OCI-LY1 (cell line): ENCODE data around the gene JMJD8.

Experiments used
- EZH2 ChIP-seq: fragments of 200-600 bp; sonication (generic), shearing (Covaris generic); IDR thresholded peaks from 2 replicates; pipeline ENCODE4 v1.8.0; 2017; ENCODE audit warnings: borderline replicate concordance, mixed run types, mild to moderate bottlenecking, antibody characterized with exemption, low read length, moderate library complexity, mixed read lengths
- TF ChIP-seq, protein P1 (sequence below): fragments of 200-600 bp; sonication (generic), shearing (Covaris generic); IDR thresholded peaks from 2 replicates; pipeline ENCODE4 v1.5.1; 2017; ENCODE audit warnings: mild to moderate bottlenecking, antibody characterized with exemption, low read length, moderate library complexity, mixed read lengths

DNA sequence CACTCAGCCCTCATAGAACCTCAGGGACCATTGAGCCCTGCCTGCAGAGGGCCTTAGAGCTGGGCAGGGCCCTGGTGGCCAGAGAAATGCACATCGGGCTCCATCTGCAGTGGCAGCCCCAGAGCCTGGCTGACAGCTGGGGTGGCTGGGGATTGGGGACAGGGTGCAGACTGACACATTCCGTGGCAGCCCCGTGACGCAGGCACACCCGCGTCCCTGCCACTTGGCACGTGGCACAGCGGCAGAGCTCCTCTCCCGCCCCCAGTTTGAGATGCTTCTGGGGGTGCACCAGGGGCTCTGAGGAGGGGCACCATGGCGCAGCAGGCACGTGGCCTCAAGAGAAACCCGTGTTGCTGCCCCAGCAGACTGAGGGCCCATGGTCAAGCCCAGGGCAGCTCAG is 19.3 kb upstream of the JMJD8 start:
- TF ChIP-seq, protein P1, sequence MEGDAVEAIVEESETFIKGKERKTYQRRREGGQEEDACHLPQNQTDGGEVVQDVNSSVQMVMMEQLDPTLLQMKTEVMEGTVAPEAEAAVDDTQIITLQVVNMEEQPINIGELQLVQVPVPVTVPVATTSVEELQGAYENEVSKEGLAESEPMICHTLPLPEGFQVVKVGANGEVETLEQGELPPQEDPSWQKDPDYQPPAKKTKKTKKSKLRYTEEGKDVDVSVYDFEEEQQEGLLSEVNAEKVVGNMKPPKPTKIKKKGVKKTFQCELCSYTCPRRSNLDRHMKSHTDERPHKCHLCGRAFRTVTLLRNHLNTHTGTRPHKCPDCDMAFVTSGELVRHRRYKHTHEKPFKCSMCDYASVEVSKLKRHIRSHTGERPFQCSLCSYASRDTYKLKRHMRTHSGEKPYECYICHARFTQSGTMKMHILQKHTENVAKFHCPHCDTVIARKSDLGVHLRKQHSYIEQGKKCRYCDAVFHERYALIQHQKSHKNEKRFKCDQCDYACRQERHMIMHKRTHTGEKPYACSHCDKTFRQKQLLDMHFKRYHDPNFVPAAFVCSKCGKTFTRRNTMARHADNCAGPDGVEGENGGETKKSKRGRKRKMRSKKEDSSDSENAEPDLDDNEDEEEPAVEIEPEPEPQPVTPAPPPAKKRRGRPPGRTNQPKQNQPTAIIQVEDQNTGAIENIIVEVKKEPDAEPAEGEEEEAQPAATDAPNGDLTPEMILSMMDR: no peak
- no peak for TF ChIP-seq EZH2
